NCI-H2107 (cell line): ENCODE results near the gene ANKLE2.

Source experiments
- DNase-seq: peaks from one replicate; lab custom pipeline; 2025; lab: John Stamatoyannopoulos, UW

The ANKLE2 gene

GRCh38 chr12:132743831-132744230 lies 17.8 kb downstream of the ANKLE2 start:
- DNase-seq: no peak

GRCh38 chr12:132741620-132742019 lies 20.0 kb downstream of the ANKLE2 start:
- DNase-seq: no peak

- DNase-seq: no peak
These were observed 21.0 kb downstream of the ANKLE2 start for GRCh38 chr12:132740652-132741051.

- no peak for DNase-seq
These were observed 21.4 kb downstream of the ANKLE2 start for GRCh38 chr12:132740313-132740646.

- no peak for DNase-seq
These were observed 21.9 kb downstream of the ANKLE2 start for GRCh38 chr12:132739600-132740312.

GRCh38 chr12:132736913-132737312 lies 24.7 kb downstream of the ANKLE2 start:
- DNase-seq: no peak

GRCh38 chr12:132736378-132736777 lies 25.3 kb downstream of the ANKLE2 start:
- DNase-seq: no peak

GRCh38 chr12:132735496-132735895 lies 26.1 kb downstream of the ANKLE2 start:
- no peak for DNase-seq

- DNase-seq: no peak
These were observed 27.4 kb downstream of the ANKLE2 start for GRCh38 chr12:132734206-132734605.

- no peak for DNase-seq
These were observed 30.1 kb downstream of the ANKLE2 start for GRCh38 chr12:132731574-132731973.

GRCh38 chr12:132730353-132730752 lies 31.3 kb downstream of the ANKLE2 start:
- no peak for DNase-seq

- DNase-seq: no peak
These were observed 31.9 kb downstream of the ANKLE2 start for GRCh38 chr12:132729541-132730320.

GRCh38 chr12:132728502-132728901 lies 33.1 kb downstream of the ANKLE2 start:
- DNase-seq: no peak

- no peak for DNase-seq
These were observed 34.4 kb downstream of the ANKLE2 start for GRCh38 chr12:132727091-132727794.

GRCh38 chr12:132726386-132726785 lies 35.2 kb downstream of the ANKLE2 start:
- no peak for DNase-seq

- DNase-seq: no peak
These were observed 37.0 kb downstream of the ANKLE2 start for GRCh38 chr12:132724506-132725241.

GRCh38 chr12:132723764-132724140 lies 37.9 kb downstream of the ANKLE2 start:
- no peak for DNase-seq

GRCh38 chr12:132723015-132723763 lies 38.4 kb downstream of the ANKLE2 start:
- no peak for DNase-seq

- DNase-seq: no peak
These were observed 40.9 kb downstream of the ANKLE2 start for GRCh38 chr12:132720606-132721345.

- no peak for DNase-seq
These were observed 41.7 kb downstream of the ANKLE2 start for GRCh38 chr12:132719954-132720324.
